Measurements from ENCODE around the gene GUCD1.
"Not testable (repeated sequence)": the region's sequence is repeated elsewhere in the genome, so short reads cannot be mapped to it uniquely, and the experiment has no call there.

GUCD1 gene

DNA sequence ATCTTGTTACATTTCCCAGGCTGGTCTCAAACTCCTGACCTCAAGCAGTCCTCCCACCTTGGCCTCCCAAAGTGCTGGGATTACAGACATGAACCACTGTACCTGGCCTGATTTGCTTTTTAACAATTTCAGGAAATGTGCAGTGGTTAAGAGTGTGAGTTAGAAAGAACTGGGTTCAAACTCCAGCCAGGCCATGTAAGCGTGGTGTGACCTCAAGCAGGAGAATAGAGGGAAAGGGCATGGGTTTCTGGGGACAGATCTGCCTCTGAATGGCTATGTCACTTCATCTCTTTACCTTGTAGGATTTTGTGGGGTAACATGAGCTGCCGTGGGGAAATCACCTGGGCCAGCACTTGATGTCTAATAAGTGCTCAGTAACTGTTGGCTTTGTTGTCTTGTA, 10.1 kb upstream of the GUCD1 start:
- H3K27me3 ChIP-seq (ENCODE audit: control insufficient read depth, insufficient read depth, low read length, poor library complexity, severe bottlenecking): no peaks in the 10 kb centered on the region
- H3K4me3 ChIP-seq (ENCODE audit: insufficient read depth, low read depth, low read length): no peak overlapping the region
- no peaks in the 10 kb centered on the region for H3K4me1 ChIP-seq (ENCODE audit: control insufficient read depth, insufficient read depth, low read length)
- peaks cover 8% of the 10 kb centered on the region for H3K36me3 ChIP-seq (ENCODE audit: control insufficient read depth, insufficient read depth, low read length)
- WGBS, 2 experiments: 91 to 95% methylated on average over 2 of the region's 2 CpGs
- H3K27ac ChIP-seq (ENCODE audit: insufficient read depth, low read depth, low read length, poor library complexity, severe bottlenecking): no peak overlapping the region
- H3K9me3 ChIP-seq (ENCODE audit: control insufficient read depth, low read length): no peaks in the 10 kb centered on the region

DNA sequence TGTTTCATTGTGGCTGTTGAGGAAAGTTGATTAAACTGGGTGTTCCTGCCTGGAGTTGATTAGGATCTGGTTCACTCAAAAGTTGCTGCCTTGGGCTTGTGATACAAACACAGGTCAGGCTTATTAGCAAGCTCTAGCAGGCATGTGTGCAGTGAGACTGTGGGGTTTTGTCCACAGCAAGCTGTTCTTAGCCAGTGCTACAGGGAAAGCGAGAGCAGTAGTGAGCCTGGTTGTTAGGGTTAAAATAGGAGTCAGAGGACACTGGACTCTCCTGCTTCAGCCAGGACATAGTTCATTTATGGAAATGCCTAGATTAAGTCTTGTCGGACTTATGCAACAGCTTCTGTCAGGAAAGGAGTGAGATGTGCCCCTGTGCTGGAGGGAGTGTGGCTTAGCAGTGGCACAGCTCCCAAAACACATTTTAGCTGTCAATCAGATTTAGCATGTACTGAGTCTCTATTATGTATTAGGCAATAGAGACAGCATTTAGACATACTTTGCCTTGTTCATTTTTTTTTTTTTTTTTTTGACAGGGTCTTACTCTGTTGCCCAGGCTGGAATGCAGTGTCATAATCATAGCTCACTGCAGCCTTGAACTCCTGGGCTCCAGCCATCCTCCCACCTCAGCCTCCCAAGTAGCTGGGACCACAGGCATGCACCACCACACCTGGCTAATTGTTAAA, 9.6 kb upstream of the GUCD1 start:
- no peak overlapping the region for H3K27ac ChIP-seq (ENCODE audit: insufficient read depth, low read depth, low read length, poor library complexity, severe bottlenecking)
- no peaks in the 10 kb centered on the region for H3K27me3 ChIP-seq (ENCODE audit: control insufficient read depth, insufficient read depth, low read length, poor library complexity, severe bottlenecking)
- 93 to 98% methylated on average over 2 of the region's 2 CpGs for WGBS, 2 experiments
- H3K4me3 ChIP-seq (ENCODE audit: insufficient read depth, low read depth, low read length): no peak overlapping the region
- peaks cover 2% of the 10 kb centered on the region for H3K36me3 ChIP-seq (ENCODE audit: control insufficient read depth, insufficient read depth, low read length)
- H3K4me1 ChIP-seq (ENCODE audit: control insufficient read depth, insufficient read depth, low read length): no peaks in the 10 kb centered on the region
- H3K9me3 ChIP-seq (ENCODE audit: control insufficient read depth, low read length): no peaks in the 10 kb centered on the region

DNA sequence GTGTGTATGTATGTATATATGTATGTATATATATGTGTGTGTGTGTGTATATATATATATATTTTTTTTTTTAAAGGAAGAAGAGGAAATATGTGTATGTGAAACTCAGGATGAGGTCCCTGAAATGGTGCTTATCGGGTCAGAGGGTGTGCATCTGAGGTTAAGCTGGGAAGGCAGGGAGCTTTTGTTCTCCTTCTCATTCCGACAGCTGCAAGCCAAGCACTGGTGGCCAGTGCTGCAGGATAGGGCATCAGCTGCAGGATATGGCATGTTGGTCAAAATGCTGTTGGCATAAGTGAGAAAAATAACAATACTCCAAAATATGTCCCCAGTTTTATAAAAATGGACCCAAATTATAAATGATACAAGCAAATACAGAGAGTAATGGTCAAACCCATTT, 8.3 kb upstream of the GUCD1 start:
- no peak overlapping the region for H3K4me3 ChIP-seq (ENCODE audit: insufficient read depth, low read depth, low read length)
- peaks cover 9% of the 10 kb centered on the region for H3K36me3 ChIP-seq (ENCODE audit: control insufficient read depth, insufficient read depth, low read length)
- no peaks in the 10 kb centered on the region for H3K4me1 ChIP-seq (ENCODE audit: control insufficient read depth, insufficient read depth, low read length)
- H3K27me3 ChIP-seq (ENCODE audit: control insufficient read depth, insufficient read depth, low read length, poor library complexity, severe bottlenecking): no peaks in the 10 kb centered on the region
- WGBS, 2 experiments: 94 to 98% methylated on average over 2 of the region's 2 CpGs
- H3K27ac ChIP-seq (ENCODE audit: insufficient read depth, low read depth, low read length, poor library complexity, severe bottlenecking): no peak overlapping the region
- no peaks in the 10 kb centered on the region for H3K9me3 ChIP-seq (ENCODE audit: control insufficient read depth, low read length)

- Histone ChIP-seq H3K9me3 (ENCODE audit: control insufficient read depth, low read length) (no peaks in the 10 kb centered on the region), H3K4me3 (ENCODE audit: insufficient read depth, low read depth, low read length) (no peak overlapping the region), H3K27ac (ENCODE audit: insufficient read depth, low read depth, low read length, poor library complexity, severe bottlenecking) (no peak overlapping the region), H3K27me3 (ENCODE audit: control insufficient read depth, insufficient read depth, low read length, poor library complexity, severe bottlenecking) (no peaks in the 10 kb centered on the region), H3K36me3 (ENCODE audit: control insufficient read depth, insufficient read depth, low read length) (peaks cover 19% of the 10 kb centered on the region), H3K4me1 (ENCODE audit: control insufficient read depth, insufficient read depth, low read length) (peaks cover 3% of the 10 kb centered on the region)
- 93 to 95% methylated on average over 4 of the region's 4 CpGs for WGBS, 2 experiments
Measured at GRCh38 chr22:24559471-24559870, 4.5 kb upstream of the GUCD1 start.

DNA sequence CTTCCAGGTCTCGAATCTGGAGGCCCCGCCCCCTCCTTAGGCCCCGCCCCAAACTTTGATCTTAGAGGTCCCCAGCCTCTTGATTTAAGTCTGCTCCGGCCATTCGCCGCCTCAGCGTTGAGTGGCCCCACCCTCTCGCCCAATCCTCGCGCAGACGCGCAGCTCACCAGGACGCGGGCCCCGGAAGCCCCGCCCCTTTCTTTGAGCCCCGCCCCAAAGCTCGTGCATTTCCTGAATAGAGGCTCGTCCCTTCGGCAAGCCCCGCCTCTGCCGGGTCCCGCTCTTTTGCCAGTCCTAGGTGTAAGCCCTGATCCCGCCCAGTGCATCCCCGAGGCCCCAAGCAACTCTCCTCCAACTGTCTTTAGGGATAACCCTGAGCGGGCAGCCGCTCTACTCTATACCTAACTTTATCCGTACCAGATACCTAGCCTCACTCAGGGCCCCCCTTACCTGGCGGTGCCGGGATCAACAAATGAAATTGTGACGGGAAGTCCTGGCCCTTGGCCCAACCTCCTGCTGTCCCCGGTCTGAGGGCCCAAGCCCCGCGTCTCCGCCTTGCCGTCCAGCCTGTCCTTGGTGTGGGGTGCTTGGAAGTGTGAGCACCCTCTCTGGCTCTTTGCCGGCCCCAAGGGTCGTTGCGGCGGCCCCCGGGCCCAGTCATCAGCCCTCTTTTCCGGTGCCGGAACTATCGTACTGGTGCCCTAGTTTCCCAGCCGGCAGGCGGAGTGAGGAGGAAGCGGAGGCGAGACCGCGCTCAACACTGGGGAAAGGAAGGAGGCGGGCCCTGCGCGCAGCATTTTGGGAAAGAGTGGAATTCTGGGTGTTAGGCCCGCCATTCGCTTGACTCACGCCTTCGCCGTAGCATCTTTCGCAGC, 464 bp upstream of the GUCD1 start, which contains the start of gene SNRPD3:
Gene SNRPD3 (plus strand): TSS at position 835 of the 875 bp plus-strand sequence. CDS start 1,676 bp downstream, outside the sequence.
- Histone ChIP-seq H3K4me1 (ENCODE audit: control insufficient read depth, insufficient read depth, low read length) (peaks cover 12% of the 10 kb centered on the region), H3K27me3 (ENCODE audit: control insufficient read depth, insufficient read depth, low read length, poor library complexity, severe bottlenecking) (no peaks in the 10 kb centered on the region), H3K4me3 (ENCODE audit: insufficient read depth, low read depth, low read length) (peak within 1 kb of the TSS; percentile 92), H3K36me3 (ENCODE audit: control insufficient read depth, insufficient read depth, low read length) (peaks cover 19% of the 10 kb centered on the region), H3K9me3 (ENCODE audit: control insufficient read depth, low read length) (no peaks in the 10 kb centered on the region), H3K27ac (ENCODE audit: insufficient read depth, low read depth, low read length, poor library complexity, severe bottlenecking) (peak within 1 kb of the TSS; percentile 83)
- WGBS, 2 experiments: 0% methylated on average over 59 of the region's 59 CpGs

DNA sequence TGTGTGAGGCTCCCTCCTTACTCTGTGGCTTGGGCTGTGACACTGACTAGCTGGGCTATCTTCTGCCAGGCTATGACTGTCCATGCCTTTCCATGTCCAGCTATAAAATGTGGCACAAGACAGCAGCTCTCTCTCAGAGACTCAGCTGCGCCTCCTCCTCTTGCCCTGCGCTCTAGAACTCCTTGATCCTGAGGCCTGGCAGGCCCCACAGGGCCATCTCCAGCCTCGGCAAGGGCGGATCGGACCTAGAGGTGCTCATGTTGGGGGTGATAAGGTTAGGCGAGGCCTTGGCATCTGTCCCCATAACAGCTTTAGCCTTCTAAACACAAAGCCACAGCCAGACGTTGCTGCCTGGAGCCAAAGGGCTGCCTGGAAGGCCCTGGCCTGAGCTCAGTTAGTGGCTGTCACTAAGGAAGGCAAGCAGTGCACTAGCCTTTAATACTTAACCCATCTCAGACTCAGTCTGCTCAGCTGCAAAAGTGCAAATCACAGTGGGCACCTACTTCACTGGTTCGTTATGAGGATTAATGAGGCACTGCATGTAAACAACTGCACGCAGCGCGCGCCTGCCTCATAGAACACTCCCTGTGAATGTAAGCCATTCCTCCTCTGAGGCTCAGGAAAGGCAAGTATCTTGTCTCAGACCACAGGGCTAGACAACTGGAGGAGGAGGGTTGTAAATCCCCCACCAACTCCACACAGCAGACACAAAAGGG, 1.2 kb downstream of the GUCD1 start:
- Histone ChIP-seq H3K27me3 (ENCODE audit: control insufficient read depth, insufficient read depth, low read length, poor library complexity, severe bottlenecking) (no peaks in the 10 kb centered on the region), H3K9me3 (ENCODE audit: control insufficient read depth, low read length) (no peaks in the 10 kb centered on the region), H3K4me1 (ENCODE audit: control insufficient read depth, insufficient read depth, low read length) (peaks cover 12% of the 10 kb centered on the region), H3K36me3 (ENCODE audit: control insufficient read depth, insufficient read depth, low read length) (peaks cover 15% of the 10 kb centered on the region), H3K4me3 (ENCODE audit: insufficient read depth, low read depth, low read length) (peak overlapping the region; percentile 92), H3K27ac (ENCODE audit: insufficient read depth, low read depth, low read length, poor library complexity, severe bottlenecking) (no peak overlapping the region)
- 82 to 88% methylated on average over 11 to 12 of the region's 12 CpGs for WGBS, 2 experiments

DNA sequence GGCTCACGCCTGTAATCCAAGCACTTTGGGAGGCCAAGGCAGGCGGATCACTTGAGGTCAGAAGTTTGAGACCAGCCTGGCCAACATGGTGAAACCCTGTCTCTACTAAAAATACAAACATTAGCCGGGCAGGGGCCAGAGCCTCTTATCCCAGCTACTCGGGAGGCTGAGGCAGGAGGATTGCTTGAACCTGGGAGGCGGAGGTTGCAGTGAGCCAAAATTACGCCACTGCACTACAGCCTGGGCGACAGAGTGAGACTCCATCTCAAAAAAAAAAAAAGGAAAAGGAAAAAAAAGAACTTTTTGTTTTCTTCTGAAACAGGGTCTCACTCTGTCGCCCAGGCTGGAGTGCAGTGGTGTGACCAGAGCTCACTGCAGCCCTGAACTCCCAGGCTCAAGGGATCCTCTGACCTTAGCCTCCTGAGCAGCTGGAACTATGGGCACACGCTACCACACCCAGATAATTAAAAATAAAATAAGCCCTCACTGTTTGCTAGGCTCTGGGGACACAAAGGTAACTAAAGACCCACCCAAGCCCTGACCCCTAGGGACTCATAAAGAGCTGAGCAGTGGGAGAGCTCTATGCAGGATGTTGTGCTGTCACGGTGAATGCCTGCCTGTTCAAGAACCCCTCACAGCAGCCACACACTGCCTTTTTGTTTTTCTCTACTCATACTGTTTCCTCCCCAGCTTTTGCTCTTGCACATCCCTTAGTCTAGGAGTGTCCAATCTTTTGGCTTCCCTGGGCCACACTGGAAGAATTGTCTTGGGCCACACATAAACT, 2.2 kb downstream of the GUCD1 start:
- H3K4me1 ChIP-seq (ENCODE audit: control insufficient read depth, insufficient read depth, low read length): peaks cover 12% of the 10 kb centered on the region
- not testable (repeated sequence) for H3K9me3 ChIP-seq (ENCODE audit: control insufficient read depth, low read length); H3K27ac ChIP-seq (ENCODE audit: insufficient read depth, low read depth, low read length, poor library complexity, severe bottlenecking); H3K36me3 ChIP-seq (ENCODE audit: control insufficient read depth, insufficient read depth, low read length); H3K27me3 ChIP-seq (ENCODE audit: control insufficient read depth, insufficient read depth, low read length, poor library complexity, severe bottlenecking); H3K4me3 ChIP-seq (ENCODE audit: insufficient read depth, low read depth, low read length)
- 89 to 91% methylated on average over 10 of the region's 10 CpGs for WGBS, 2 experiments

DNA sequence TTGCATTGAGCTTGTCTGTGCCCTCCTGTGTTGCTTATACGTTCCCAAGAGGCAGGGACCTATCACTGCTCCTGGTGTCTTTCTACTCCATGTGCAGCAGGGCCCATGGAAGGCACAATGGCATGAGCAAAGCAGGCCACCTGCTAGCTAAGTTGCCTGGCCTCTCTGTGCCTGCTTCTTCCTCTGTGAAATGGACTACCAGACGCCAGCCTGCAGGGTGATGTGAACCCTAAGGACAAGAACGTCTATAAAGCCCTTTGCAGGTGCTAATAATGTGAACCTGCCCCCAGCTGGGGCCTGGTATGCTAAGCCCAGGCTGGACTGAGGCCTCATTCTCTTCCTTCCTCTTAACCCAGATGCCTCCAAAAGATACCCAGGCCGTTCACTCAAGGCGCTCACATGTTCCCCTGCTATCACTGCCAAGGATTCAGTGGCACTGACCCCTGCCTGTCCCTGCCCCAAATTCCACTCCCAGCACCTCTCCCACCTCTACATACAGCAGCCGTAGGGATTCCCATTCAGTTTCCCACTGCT, 4.0 kb downstream of the GUCD1 start:
- no peaks in the 10 kb centered on the region for H3K9me3 ChIP-seq (ENCODE audit: control insufficient read depth, low read length)
- H3K4me3 ChIP-seq (ENCODE audit: insufficient read depth, low read depth, low read length): no peak overlapping the region
- H3K27me3 ChIP-seq (ENCODE audit: control insufficient read depth, insufficient read depth, low read length, poor library complexity, severe bottlenecking): no peaks in the 10 kb centered on the region
- WGBS, 2 experiments: 88 to 91% methylated on average over 6 of the region's 6 CpGs
- peaks cover 9% of the 10 kb centered on the region for H3K4me1 ChIP-seq (ENCODE audit: control insufficient read depth, insufficient read depth, low read length)
- peaks cover 6% of the 10 kb centered on the region for H3K36me3 ChIP-seq (ENCODE audit: control insufficient read depth, insufficient read depth, low read length)
- H3K27ac ChIP-seq (ENCODE audit: insufficient read depth, low read depth, low read length, poor library complexity, severe bottlenecking): no peak overlapping the region

DNA sequence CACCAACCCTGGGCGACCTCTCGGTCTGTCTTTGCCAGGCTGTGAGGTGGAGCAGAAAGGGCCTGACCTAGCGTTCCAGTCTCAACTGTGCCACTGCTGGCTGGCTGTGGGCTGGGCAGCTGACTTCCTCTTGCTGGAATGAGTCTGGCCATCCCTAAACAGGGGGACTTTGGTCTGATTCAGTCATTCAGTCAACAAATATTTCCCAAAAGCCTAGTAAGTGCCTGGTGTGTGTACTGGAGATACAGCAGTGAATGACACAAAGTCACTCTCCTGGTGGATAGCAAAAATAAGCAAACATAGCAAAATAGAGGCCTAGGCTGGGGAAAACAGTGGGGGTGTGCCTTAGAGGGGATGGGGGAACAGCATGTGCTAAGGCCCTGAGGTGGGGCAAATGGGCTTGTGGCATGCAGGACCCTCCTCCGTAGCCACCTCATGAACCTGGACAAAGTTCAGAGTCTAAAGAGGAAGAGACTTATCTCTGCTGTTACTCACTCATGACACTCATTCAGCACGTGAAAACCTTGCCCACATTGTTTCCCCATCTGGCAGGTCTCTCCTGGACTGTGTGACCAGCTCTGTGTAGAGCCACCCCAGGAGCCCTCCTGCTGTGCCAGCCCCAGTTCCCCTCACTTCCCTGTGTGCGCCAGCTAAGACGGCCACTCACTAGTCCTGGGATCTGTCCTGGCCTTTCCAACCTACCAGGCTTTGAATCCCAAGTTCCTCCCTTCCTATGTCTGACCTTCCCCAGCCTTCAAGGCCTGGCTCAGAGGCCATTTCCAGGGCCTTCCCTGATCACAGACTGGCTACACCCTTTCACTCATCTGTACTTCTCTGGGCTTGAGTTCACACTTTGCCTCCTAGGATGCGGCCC, 4.7 kb downstream of the GUCD1 start:
- no peak overlapping the region for H3K27ac ChIP-seq (ENCODE audit: insufficient read depth, low read depth, low read length, poor library complexity, severe bottlenecking)
- peaks cover 9% of the 10 kb centered on the region for H3K4me1 ChIP-seq (ENCODE audit: control insufficient read depth, insufficient read depth, low read length)
- H3K27me3 ChIP-seq (ENCODE audit: control insufficient read depth, insufficient read depth, low read length, poor library complexity, severe bottlenecking): no peaks in the 10 kb centered on the region
- no peak overlapping the region for H3K4me3 ChIP-seq (ENCODE audit: insufficient read depth, low read depth, low read length)
- peaks cover 6% of the 10 kb centered on the region for H3K36me3 ChIP-seq (ENCODE audit: control insufficient read depth, insufficient read depth, low read length)
- H3K9me3 ChIP-seq (ENCODE audit: control insufficient read depth, low read length): no peaks in the 10 kb centered on the region
- 92 to 96% methylated on average over 8 of the region's 8 CpGs for WGBS, 2 experiments
